ENCODE measurements around the gene SCT. TPM values are rescaled to one million over a fixed set of nuclear protein-coding genes. Genes with fewer than 3 reads are reported as not detected.

The SCT gene
- total and polyA plus RNA-seq, 4 donors: not detected

DNA sequence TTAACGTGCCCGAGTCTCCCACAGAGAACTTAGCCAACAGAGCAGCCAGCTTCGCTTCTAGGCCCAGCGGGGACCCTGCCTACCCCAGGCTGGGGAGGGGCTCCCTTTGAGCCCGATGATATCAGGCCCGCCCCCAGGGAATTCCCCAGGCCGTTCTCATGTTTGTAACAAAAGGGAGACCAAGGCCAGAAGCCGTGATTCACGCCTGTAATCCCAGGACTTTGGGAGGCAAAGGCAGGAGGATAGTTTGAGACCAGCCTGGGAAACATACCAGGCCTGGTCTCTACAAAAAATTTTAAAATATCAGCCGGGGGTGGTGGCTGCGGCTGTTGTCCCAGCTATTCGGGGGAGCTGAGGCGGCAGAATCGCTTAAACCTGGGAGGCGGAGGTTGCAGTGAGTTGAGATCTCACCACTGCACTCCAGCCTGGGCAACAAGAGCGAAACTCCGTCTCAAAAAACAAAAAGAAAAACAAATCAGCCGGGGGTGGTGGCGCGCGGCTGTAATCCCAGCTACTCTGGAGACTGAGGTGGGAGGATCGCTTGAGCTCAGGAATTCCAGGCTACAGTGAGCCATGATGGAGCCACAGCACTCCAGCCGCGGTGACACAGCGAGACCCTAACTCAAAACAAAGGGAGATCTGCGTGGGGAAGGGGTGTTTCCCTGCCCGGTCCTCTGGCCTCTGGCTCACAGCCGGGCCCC is 11.8 kb upstream of the SCT start:
- intact Hi-C loops (cut with DNase I): no loop called here
- no peak for DNase-seq
- no peak overlapping the region for H3K4me3 ChIP-seq (ENCODE audit: low read length in 2 of 2)
- no peaks in the 10 kb centered on the region for H3K9me3 ChIP-seq (ENCODE audit: control insufficient read depth, low read length)
- WGBS, 2 donors: 80 to 86% methylated on average over 28 of the region's 28 CpGs
- no peaks in the 10 kb centered on the region for H3K4me1 ChIP-seq (ENCODE audit: control insufficient read depth in 1 of 2, insufficient read depth in 2 of 2, low read length in 2 of 2)
- no peaks in the 10 kb centered on the region for H3K27me3 ChIP-seq (ENCODE audit: control insufficient read depth in 1 of 2, insufficient read depth in 2 of 2, low read length in 1 of 2)
- H3K36me3 ChIP-seq (ENCODE audit: control insufficient read depth in 1 of 2, insufficient read depth in 2 of 2, low read length in 1 of 2): peaks cover 0 to 2% of the 10 kb centered on the region in 2 donors
- ATAC-seq (ENCODE audit: low FRiP score): no peak
- H3K27ac ChIP-seq (ENCODE audit: low read depth in 1 of 2, low read length in 2 of 2): no peak overlapping the region

DNA sequence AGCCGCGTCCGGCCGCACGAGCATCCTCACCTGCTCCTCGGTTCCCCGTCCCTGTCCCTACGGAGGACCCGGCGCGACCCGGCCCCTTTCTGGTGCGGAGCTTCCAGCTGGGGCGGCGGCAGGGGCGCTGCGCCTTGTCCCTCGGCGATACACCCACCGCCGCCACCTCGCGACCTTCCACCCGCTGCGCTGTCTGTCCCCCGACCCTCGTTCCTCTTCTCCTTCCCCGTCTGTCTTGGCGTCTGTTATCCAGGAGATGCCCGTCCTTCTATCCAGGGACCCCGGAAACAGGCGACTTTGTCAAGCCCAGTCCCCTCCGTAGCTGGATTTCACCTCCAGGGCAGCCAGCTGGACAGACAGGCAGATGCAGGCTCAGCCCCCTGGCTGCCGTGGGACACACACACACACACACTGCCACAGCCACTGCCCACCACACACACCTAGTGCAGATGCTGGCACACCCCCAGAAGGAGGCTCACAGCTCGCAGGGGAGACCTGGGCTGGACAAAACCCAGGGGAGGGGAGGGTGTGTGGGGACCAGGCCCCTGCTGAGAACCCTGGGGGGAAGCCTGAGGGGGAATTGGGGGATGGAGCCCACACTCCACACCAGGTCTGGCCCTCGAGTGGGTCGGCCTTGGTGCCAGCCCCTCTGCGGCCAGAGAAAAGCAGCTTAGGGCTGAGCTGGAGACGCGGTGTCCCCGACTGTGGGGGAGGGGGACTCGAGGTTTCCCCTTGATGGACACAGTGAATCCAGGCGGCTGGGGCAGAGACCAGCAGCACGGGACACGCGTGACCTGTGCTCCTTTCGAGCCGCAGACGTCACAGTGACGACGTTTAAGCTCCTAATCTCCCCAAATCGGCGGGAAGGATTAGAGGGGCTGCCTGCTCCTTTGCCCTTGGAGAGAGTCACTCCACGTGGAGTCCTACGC is 10.9 kb upstream of the SCT start:
- WGBS, 2 donors: 54 to 67% methylated on average over 41 to 55 of the region's 55 CpGs
- peak overlapping the region in 1 of 2 donors; percentile 1 for H3K4me3 ChIP-seq (ENCODE audit: low read length in 2 of 2)
- H3K4me1 ChIP-seq (ENCODE audit: control insufficient read depth in 1 of 2, insufficient read depth in 2 of 2, low read length in 2 of 2): no peaks in the 10 kb centered on the region
- no peak overlapping the region for H3K27ac ChIP-seq (ENCODE audit: low read depth in 1 of 2, low read length in 2 of 2)
- no peaks in the 10 kb centered on the region for H3K27me3 ChIP-seq (ENCODE audit: control insufficient read depth in 1 of 2, insufficient read depth in 2 of 2, low read length in 1 of 2)
- intact Hi-C loops (cut with DNase I): no loop called here
- no peak for DNase-seq
- no peaks in the 10 kb centered on the region for H3K36me3 ChIP-seq (ENCODE audit: control insufficient read depth in 1 of 2, insufficient read depth in 2 of 2, low read length in 1 of 2)
- ATAC-seq (ENCODE audit: low FRiP score): peak; percentile 2
- no peaks in the 10 kb centered on the region for H3K9me3 ChIP-seq (ENCODE audit: control insufficient read depth, low read length)

DNA sequence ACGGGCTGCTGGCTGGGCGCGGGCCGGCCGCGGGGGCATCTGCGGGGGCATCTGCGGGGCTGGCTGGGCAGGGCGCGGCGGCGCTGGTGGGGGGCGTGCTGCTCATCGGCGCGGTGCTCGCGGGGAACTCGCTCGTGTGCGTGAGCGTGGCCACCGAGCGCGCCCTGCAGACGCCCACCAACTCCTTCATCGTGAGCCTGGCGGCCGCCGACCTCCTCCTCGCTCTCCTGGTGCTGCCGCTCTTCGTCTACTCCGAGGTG is 10.3 kb upstream of the SCT start:
- Histone ChIP-seq H3K4me1 (ENCODE audit: control insufficient read depth in 1 of 2, insufficient read depth in 2 of 2, low read length in 2 of 2) (no peaks in the 10 kb centered on the region), H3K4me3 (ENCODE audit: low read length in 2 of 2) (peak overlapping the region in 1 of 2 donors; percentile 1), H3K27me3 (ENCODE audit: control insufficient read depth in 1 of 2, insufficient read depth in 2 of 2, low read length in 1 of 2) (no peaks in the 10 kb centered on the region), H3K9me3 (ENCODE audit: control insufficient read depth, low read length) (no peaks in the 10 kb centered on the region), H3K36me3 (ENCODE audit: control insufficient read depth in 1 of 2, insufficient read depth in 2 of 2, low read length in 1 of 2) (no peaks in the 10 kb centered on the region), H3K27ac (ENCODE audit: low read depth in 1 of 2, low read length in 2 of 2) (no peak overlapping the region)
- ATAC-seq (ENCODE audit: low FRiP score) (no peak), DNase-seq (no peak)
- 0 to 4% methylated on average over 10 to 34 of the region's 34 CpGs for WGBS, 2 donors
- intact Hi-C loops (cut with DNase I): no loop called here

DNA sequence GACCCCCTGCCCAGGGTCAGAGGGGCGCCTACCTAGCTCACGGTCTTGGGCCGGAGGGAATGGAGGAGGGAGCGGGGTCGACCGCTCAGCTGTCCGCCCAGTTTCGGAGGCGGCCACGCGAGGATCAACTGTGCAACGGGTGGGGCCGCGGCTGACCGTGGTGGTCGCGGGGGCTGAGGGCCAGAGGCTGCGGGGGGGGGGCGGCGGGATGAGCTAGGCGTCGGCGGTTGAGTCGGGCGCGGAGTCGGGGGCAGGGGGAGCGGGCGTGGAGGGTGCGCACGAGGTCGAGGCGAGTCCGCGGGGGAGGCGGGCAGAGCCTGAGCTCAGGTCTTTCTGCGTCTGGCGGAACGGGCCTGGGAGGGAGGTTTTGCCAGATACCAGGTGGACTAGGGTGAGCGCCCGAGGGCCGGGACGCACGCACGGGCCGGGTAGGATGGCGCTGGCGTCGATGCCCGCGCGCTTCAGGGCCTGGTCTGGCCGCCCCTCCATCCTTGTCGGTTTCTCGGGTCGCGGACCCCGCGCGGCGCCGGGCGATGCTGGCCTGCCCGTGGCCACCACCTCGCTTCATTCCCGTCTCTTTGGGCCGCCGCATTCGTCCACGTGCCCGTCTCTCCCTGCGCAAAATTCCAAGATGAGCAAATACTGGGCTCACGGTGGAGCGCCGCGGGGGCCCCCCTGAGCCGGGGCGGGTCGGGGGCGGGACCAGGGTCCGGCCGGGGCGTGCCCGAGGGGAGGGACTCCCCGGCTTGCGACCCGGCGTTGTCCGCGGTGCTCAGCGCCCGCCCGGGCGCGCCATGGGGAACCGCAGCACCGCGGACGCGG is 9.7 kb upstream of the SCT start, which contains the start of gene DRD4:
TSS of gene DRD4 (plus strand) at position 759 of the 822 bp plus-strand sequence. CDS start at position 795, 36 bp downstream.
- Histone ChIP-seq H3K9me3 (ENCODE audit: control insufficient read depth, low read length) (no peaks in the 10 kb centered on the region), H3K27me3 (ENCODE audit: control insufficient read depth in 1 of 2, insufficient read depth in 2 of 2, low read length in 1 of 2) (no peaks in the 10 kb centered on the region), H3K4me3 (ENCODE audit: low read length in 2 of 2) (peak within 1 kb of the TSS in 1 of 2 donors; percentile 1), H3K36me3 (ENCODE audit: control insufficient read depth in 1 of 2, insufficient read depth in 2 of 2, low read length in 1 of 2) (no peaks in the 10 kb centered on the region), H3K4me1 (ENCODE audit: control insufficient read depth in 1 of 2, insufficient read depth in 2 of 2, low read length in 2 of 2) (no peaks in the 10 kb centered on the region), H3K27ac (ENCODE audit: low read depth in 1 of 2, low read length in 2 of 2) (no peak within 1 kb of the TSS)
- DNase-seq: peak in 1 of 2 donors; percentile 77
- 18 to 21% methylated on average over 70 to 100 of the region's 100 CpGs for WGBS, 2 donors
- peak; percentile 50 for ATAC-seq (ENCODE audit: low FRiP score)
- intact Hi-C loops (cut with DNase I): no loop called here

DNA sequence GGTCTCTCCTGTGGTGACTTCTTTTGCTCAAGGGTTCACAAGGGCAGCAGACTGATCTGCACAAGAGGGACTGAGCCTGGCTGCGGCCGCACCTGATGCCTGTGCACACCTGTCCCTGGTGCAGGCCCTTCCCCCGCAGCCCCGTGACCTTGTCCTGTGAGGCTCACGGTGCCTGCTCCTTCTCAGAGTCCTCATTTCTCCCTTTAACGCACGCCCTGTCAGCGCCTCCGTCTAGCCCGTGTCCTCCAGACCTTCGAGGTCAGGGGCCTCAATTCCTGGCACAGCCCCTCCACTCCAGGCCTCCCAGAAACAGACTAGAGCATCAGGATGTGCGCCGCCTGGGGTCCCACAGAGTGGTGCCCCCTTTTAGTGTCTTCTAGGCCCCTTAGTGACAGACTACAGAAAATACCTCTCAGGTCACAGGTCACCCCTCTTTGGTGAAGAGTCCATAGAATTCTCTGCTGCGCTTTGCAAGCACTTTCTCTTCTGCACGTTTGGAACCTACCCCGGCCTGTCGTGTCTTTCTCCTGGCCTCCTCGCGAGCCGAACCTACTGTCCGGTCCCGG is 9.0 kb upstream of the SCT start:
- no peak for ATAC-seq (ENCODE audit: low FRiP score)
- no peak overlapping the region for H3K4me3 ChIP-seq (ENCODE audit: low read length in 2 of 2)
- DNase-seq: no peak
- 78 to 84% methylated on average over 22 of the region's 22 CpGs for WGBS, 2 donors
- no peaks in the 10 kb centered on the region for H3K4me1 ChIP-seq (ENCODE audit: control insufficient read depth in 1 of 2, insufficient read depth in 2 of 2, low read length in 2 of 2)
- H3K36me3 ChIP-seq (ENCODE audit: control insufficient read depth in 1 of 2, insufficient read depth in 2 of 2, low read length in 1 of 2): no peaks in the 10 kb centered on the region
- H3K27ac ChIP-seq (ENCODE audit: low read depth in 1 of 2, low read length in 2 of 2): no peak overlapping the region
- intact Hi-C loops (cut with DNase I): no loop called here
- no peaks in the 10 kb centered on the region for H3K9me3 ChIP-seq (ENCODE audit: control insufficient read depth, low read length)
- H3K27me3 ChIP-seq (ENCODE audit: control insufficient read depth in 1 of 2, insufficient read depth in 2 of 2, low read length in 1 of 2): no peaks in the 10 kb centered on the region

DNA sequence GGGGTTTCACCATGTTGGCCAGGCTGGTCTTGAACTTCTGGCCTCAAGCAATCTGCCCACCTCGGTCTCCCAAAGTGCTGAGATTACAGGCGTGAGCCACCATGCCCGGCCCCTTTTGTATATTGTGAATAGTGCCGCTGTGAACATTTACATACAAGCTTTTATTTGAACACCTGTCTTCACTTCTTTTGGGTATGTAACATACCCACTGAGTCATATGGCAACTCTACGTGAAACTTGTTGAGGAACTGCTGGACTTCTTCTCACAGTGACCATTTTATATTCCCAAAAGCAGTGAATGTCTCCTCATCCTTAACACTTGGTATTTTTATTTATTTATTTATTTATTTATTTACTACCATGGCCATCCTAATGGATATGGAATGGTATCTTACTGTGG is 3.9 kb upstream of the SCT start:
- no peaks in the 10 kb centered on the region for H3K36me3 ChIP-seq (ENCODE audit: control insufficient read depth in 1 of 2, insufficient read depth in 2 of 2, low read length in 1 of 2)
- intact Hi-C loops (cut with DNase I): no loop called here
- no peaks in the 10 kb centered on the region for H3K4me1 ChIP-seq (ENCODE audit: control insufficient read depth in 1 of 2, insufficient read depth in 2 of 2, low read length in 2 of 2)
- WGBS, 2 donors: 95% methylated on average over 5 of the region's 5 CpGs
- no peak for ATAC-seq (ENCODE audit: low FRiP score)
- H3K27ac ChIP-seq (ENCODE audit: low read depth in 1 of 2, low read length in 2 of 2): no peak overlapping the region
- H3K27me3 ChIP-seq (ENCODE audit: control insufficient read depth in 1 of 2, insufficient read depth in 2 of 2, low read length in 1 of 2): no peaks in the 10 kb centered on the region
- H3K9me3 ChIP-seq (ENCODE audit: control insufficient read depth, low read length): no peaks in the 10 kb centered on the region
- no peak for DNase-seq
- H3K4me3 ChIP-seq (ENCODE audit: low read length in 2 of 2): no peak overlapping the region

DNA sequence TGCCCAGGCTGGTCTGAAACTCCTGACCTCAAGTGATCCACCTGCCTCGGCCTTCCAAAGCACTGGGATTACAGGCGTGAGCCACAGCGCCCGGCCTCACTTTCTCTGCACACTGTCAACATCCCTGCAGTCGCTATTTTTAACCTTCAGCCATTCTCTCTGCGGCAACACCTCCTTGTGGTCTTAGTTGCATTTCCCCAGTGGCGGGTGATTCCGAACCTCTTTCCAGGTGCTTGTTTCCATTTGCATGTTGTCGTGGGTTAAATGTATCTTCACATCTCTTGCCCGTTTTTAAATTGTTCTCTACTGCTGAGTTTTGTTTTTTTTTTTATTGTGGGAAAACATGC is 2.2 kb upstream of the SCT start:
- Histone ChIP-seq H3K27me3 (ENCODE audit: control insufficient read depth in 1 of 2, insufficient read depth in 2 of 2, low read length in 1 of 2) (no peaks in the 10 kb centered on the region), H3K4me1 (ENCODE audit: control insufficient read depth in 1 of 2, insufficient read depth in 2 of 2, low read length in 2 of 2) (no peaks in the 10 kb centered on the region), H3K36me3 (ENCODE audit: control insufficient read depth in 1 of 2, insufficient read depth in 2 of 2, low read length in 1 of 2) (no peaks in the 10 kb centered on the region), H3K27ac (ENCODE audit: low read depth in 1 of 2, low read length in 2 of 2) (no peak overlapping the region), H3K4me3 (ENCODE audit: low read length in 2 of 2) (no peak overlapping the region), H3K9me3 (ENCODE audit: control insufficient read depth, low read length) (no peaks in the 10 kb centered on the region)
- intact Hi-C loops (cut with DNase I): no loop called here
- WGBS, 2 donors: 22 to 24% methylated on average over 10 of the region's 10 CpGs
- DNase-seq: no peak
- ATAC-seq (ENCODE audit: low FRiP score): no peak

DNA sequence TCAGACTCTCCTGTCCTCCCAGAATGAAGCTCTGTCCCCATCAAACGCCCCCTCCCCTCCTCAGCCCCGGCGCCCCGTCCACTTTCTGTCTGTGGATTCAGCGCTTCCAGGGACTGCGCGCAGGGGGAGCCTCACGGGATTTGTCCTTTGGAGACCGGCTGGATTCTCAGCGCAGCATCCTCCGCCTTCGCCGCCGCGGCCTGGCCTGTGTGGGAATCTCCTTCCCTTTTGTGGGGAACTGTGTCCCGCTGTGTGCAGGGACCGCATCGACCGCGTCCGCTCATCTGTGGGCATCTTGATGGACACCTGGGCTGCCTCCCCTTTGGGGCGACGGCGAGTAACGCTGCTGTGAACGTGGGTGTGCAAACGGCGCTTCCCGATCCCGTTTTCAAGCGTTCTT is 1.1 kb upstream of the SCT start:
- H3K27me3 ChIP-seq (ENCODE audit: control insufficient read depth in 1 of 2, insufficient read depth in 2 of 2, low read length in 1 of 2): no peaks in the 10 kb centered on the region
- WGBS, 2 donors: 95% methylated on average over 31 of the region's 31 CpGs
- no peaks in the 10 kb centered on the region for H3K4me1 ChIP-seq (ENCODE audit: control insufficient read depth in 1 of 2, insufficient read depth in 2 of 2, low read length in 2 of 2)
- no peaks in the 10 kb centered on the region for H3K9me3 ChIP-seq (ENCODE audit: control insufficient read depth, low read length)
- DNase-seq (peak in 1 of 2 donors; percentile 74), ATAC-seq (ENCODE audit: low FRiP score) (no peak)
- intact Hi-C loops (cut with DNase I): no loop called here
- H3K27ac ChIP-seq (ENCODE audit: low read depth in 1 of 2, low read length in 2 of 2): no peak overlapping the region
- no peaks in the 10 kb centered on the region for H3K36me3 ChIP-seq (ENCODE audit: control insufficient read depth in 1 of 2, insufficient read depth in 2 of 2, low read length in 1 of 2)
- no peak overlapping the region for H3K4me3 ChIP-seq (ENCODE audit: low read length in 2 of 2)

All from aorta (tissue), 5 donors.